ENCODE measurements around the gene MYO9B.

DNA sequence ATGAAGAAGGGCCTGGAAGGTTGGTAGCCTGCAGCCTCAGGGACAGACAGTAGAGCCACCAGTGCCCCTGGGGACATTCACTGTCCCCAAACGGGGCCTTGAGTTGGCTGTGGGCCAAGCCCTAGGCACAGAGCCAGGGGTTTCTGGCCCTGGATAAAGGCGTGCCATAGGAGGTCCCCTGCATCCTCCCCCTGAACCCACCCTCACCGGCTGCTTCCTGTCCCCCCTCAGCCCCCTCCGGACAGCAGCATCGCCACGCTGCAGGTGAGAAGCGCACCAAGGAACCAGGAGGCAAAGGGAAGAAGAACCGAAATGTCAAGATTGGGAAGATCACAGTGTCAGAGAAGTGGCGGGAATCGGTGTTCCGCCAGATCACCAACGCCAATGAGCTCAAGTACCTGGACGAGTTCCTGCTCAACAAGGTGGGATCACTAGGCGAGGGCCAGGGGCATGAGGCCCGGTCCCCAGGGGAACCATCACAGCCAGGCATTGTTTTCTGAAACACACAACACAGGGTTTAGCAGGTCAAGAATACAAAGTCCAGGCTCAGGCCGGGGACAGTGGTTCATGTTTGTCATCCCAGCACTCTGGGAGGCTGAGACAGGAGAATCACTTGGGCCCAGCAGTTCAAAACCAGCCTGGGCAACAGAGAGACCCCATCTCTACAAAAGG is 125.0 kb downstream of the MYO9B start:
- TF ChIP-seq EZH2 (IDR thresholded peaks at IDR 0.05) (no peak), POLR2AphosphoS5 (IDR thresholded peaks at IDR 0.05; ENCODE audit: borderline replicate concordance, low read depth, low read length) (no peak), FOXP2 (optimal IDR thresholded peaks at IDR 0.05; ENCODE audit: control extremely low read depth, extremely low read length, insufficient read depth) (no peak)
